HL-60 (cell line): Measurements from ENCODE around the gene HBA1.

ENCODE experiments used
- DNase-seq, 2 experiments: peaks; one replicate each; pipeline ENCODE4 v3.0.0-alpha.2; 2010 to 2020; ENCODE audit warnings: low read depth in 1 of 2, low spot score in 1 of 2
- H3K27ac ChIP-seq: fragments of 250-450 bp; sonication (Bioruptor Pico); replicated peaks from 2 replicates; pipeline ENCODE4 v1.5.1; 2020; ENCODE audit warnings: mild to moderate bottlenecking, moderate library complexity
- H3K27me3 ChIP-seq: fragments of 250-450 bp; sonication (Bioruptor Pico); 2 replicates; pipeline ENCODE4 v1.5.1; 2021; ENCODE audit warnings: mild to moderate bottlenecking, moderate library complexity; ENCODE audit not compliant: insufficient read depth, poor library complexity, severe bottlenecking
- H3K4me3 ChIP-seq: replicated peaks from 2 replicates; pipeline ENCODE4 v1.5.1; 2011; ENCODE audit warnings: mild to moderate bottlenecking, control low read depth, low read length; ENCODE audit not compliant: insufficient read depth
- GABPA ChIP-seq: IDR thresholded peaks from 2 replicates; pipeline ENCODE4 v1.6.1; 2012; ENCODE audit warnings: low read depth
- POLR2AphosphoS5 ChIP-seq: IDR thresholded peaks from 2 replicates; pipeline ENCODE4 v1.6.1; 2012; ENCODE audit warnings: low read depth
- SPI1 ChIP-seq: IDR thresholded peaks from 2 replicates; pipeline ENCODE4 v1.6.1; 2012; ENCODE audit warnings: low read depth, mild to moderate bottlenecking, borderline replicate concordance
- TF ChIP-seq, protein P1 (sequence below): IDR thresholded peaks from 2 replicates; pipeline ENCODE4 v1.6.1; 2012; ENCODE audit warnings: low read depth; ENCODE audit not compliant: insufficient replicate concordance
- TF ChIP-seq, protein P2 (sequence below): IDR thresholded peaks from one replicate; pipeline ENCODE4 v1.5.1; 2011; ENCODE audit warnings: low read length, control low read depth, inconsistent platforms; ENCODE audit not compliant: insufficient read depth

Gene HBA1

DNA sequence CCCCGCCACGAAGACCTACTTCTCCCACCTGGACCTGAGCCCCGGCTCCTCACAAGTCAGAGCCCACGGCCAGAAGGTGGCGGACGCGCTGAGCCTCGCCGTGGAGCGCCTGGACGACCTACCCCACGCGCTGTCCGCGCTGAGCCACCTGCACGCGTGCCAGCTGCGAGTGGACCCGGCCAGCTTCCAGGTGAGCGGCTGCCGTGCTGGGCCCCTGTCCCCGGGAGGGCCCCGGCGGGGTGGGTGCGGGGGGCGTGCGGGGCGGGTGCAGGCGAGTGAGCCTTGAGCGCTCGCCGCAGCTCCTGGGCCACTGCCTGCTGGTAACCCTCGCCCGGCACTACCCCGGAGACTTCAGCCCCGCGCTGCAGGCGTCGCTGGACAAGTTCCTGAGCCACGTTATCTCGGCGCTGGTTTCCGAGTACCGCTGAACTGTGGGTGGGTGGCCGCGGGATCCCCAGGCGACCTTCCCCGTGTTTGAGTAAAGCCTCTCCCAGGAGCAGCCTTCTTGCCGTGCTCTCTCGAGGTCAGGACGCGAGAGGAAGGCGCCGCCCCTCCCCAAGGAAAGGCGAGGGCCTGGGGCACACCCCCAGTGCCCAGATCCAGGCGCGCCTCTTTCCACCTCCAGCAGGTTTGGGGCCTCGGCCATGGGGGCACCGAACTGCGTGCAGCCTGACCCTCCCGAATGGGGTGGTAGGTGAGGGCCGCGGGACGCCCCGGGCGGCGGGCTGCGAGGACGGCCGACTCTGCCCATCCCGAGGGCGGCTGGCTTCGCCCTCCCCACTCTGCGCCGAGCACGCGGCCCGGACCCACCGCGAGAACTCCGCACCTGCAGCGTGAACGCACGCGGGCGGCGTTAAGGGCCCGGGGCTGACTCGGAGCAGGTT lies 4.4 kb downstream of the HBA1 start:
- peak; percentile 67 to 79 for DNase-seq
- TF ChIP-seq, protein P1, sequence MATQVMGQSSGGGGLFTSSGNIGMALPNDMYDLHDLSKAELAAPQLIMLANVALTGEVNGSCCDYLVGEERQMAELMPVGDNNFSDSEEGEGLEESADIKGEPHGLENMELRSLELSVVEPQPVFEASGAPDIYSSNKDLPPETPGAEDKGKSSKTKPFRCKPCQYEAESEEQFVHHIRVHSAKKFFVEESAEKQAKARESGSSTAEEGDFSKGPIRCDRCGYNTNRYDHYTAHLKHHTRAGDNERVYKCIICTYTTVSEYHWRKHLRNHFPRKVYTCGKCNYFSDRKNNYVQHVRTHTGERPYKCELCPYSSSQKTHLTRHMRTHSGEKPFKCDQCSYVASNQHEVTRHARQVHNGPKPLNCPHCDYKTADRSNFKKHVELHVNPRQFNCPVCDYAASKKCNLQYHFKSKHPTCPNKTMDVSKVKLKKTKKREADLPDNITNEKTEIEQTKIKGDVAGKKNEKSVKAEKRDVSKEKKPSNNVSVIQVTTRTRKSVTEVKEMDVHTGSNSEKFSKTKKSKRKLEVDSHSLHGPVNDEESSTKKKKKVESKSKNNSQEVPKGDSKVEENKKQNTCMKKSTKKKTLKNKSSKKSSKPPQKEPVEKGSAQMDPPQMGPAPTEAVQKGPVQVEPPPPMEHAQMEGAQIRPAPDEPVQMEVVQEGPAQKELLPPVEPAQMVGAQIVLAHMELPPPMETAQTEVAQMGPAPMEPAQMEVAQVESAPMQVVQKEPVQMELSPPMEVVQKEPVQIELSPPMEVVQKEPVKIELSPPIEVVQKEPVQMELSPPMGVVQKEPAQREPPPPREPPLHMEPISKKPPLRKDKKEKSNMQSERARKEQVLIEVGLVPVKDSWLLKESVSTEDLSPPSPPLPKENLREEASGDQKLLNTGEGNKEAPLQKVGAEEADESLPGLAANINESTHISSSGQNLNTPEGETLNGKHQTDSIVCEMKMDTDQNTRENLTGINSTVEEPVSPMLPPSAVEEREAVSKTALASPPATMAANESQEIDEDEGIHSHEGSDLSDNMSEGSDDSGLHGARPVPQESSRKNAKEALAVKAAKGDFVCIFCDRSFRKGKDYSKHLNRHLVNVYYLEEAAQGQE = no peak
- TF ChIP-seq SPI1 (no peak), POLR2AphosphoS5 (no peak)
- Histone ChIP-seq H3K4me3 (peak overlapping the region; percentile 24), H3K27me3 (peaks cover 37% of the 10 kb centered on the region), H3K27ac (no peak overlapping the region)

DNA sequence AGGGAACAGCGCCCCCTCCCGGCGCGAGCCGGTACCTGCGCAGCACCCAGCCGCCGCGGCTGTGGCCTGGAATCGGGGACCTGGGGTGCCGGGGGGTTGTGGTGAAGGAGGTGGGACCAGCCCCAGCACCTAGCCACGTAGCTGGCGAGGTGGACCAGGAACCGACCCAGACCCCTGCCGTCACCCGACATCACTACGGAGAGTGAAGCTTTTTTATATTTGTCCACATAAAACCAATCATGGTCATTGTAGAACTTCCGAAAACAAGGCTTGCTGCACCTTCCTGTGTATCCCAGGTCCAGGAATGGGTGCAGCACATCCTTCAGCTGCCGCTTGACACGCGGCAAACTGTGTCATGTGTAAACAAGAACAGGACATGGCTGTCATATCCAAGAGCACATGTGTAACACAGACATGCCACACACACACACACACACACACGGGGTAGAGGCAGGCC lies 5.1 kb downstream of the HBA1 start:
- H3K27ac ChIP-seq = no peak overlapping the region
- H3K4me3 ChIP-seq = no peak overlapping the region
- DNase-seq = no peak
- TF ChIP-seq POLR2AphosphoS5 (peak; percentile 29; the same call in 1 of the 2 replicates), GABPA (no peak), SPI1 (no peak)
- TF ChIP-seq, protein P1 = no peak
- TF ChIP-seq, protein P2, sequence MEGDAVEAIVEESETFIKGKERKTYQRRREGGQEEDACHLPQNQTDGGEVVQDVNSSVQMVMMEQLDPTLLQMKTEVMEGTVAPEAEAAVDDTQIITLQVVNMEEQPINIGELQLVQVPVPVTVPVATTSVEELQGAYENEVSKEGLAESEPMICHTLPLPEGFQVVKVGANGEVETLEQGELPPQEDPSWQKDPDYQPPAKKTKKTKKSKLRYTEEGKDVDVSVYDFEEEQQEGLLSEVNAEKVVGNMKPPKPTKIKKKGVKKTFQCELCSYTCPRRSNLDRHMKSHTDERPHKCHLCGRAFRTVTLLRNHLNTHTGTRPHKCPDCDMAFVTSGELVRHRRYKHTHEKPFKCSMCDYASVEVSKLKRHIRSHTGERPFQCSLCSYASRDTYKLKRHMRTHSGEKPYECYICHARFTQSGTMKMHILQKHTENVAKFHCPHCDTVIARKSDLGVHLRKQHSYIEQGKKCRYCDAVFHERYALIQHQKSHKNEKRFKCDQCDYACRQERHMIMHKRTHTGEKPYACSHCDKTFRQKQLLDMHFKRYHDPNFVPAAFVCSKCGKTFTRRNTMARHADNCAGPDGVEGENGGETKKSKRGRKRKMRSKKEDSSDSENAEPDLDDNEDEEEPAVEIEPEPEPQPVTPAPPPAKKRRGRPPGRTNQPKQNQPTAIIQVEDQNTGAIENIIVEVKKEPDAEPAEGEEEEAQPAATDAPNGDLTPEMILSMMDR = peak; percentile 71
- H3K27me3 ChIP-seq = peaks cover 37% of the 10 kb centered on the region

DNA sequence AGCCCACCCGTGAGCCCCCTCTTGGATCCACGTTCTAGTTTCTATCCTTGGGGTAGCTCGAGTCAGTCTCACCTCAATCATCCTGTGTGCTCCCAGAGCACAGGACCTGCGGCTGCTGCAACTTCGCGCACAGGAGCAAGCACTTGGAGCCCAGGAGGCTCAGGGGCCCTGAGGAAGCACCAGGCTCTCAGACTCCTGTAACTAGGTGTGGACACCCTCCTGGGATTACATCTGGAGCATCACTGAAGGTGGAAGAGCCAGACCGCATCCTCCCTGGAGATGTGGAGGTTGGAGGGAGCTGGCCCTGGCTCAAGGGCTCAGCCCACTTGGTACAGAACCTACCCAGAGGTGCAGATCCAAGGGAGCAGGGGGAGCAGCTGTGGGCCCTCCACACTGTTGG lies 6.5 kb downstream of the HBA1 start:
- DNase-seq = no peak
- H3K27me3 ChIP-seq = peaks cover 27% of the 10 kb centered on the region

DNA sequence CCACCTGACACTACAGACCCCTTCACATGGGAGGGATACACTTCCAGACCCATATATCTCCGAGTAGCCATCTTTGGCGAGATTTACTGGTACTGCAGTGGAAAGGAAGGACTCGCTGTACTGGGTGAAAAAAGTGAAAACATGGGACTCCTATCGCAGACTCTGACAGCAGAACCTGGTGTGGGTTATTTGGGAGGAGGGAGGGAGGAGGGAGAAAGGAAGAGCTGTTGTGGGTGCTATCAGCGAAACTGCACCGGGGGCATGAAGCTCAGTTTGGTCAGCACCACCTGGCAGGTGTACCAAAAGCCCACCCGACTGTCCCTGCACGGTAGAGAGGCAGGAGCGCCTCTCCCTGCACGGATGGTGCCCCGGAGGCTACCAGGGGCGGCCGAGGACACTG lies 8.7 kb downstream of the HBA1 start:
- TF ChIP-seq, protein P2 = no peak
- no peak for TF ChIP-seq GABPA
- no peak for TF ChIP-seq SPI1
- TF ChIP-seq POLR2AphosphoS5 = no peak
- TF ChIP-seq, protein P1 = no peak
- no peak overlapping the region for H3K4me3 ChIP-seq
- no peak overlapping the region for H3K27ac ChIP-seq
- peaks cover 6% of the 10 kb centered on the region for H3K27me3 ChIP-seq
- no peak for DNase-seq

More for the DNA sequence above, 6.5 kb downstream of the HBA1 start:
- TF ChIP-seq POLR2AphosphoS5 (0 out of 2 replicates have a peak, but pooled peaks have one; percentile 30), GABPA (no peak)
- Histone ChIP-seq H3K27ac (no peak overlapping the region), H3K4me3 (no peak overlapping the region)
